A549 (cell line): ENCODE measurements around the gene GAREM1. TPM values are rescaled to one million over a fixed set of nuclear protein-coding genes. Genes with fewer than 3 reads are reported as not detected.

Experiments used
- ATAC-seq, 2 experiments: fragments of 200-7000 bp in 1 of 2; fragments of >200 bp in 1 of 2; cut with Nextera tagmentation in 1 of 2; cut with Tn5 transposase in 1 of 2; 3 replicates each; pipeline versions ENCODE4 v1.8.0 to v1.9.1; 2018 to 2020; ENCODE audit warnings: mild to moderate bottlenecking in 1 of 2, moderate library complexity in 1 of 2
- CTCF ChIA-PET: fragments of 300-600 bp; sonication (Branson Sonifier 250); formaldehyde crosslinking; extraction: SDS; loops from one replicate; lab custom pipeline; 2021; ENCODE audit warnings: antibody characterized with exemption, inconsistent platforms; lab: Yijun Ruan, JAX
- POLR2A ChIA-PET: fragments of 350-600 bp; formaldehyde crosslinking; extraction: SDS; loops from one replicate; lab custom pipeline; 2021; ENCODE audit warnings: antibody characterized with exemption, inconsistent platforms; lab: Yijun Ruan, JAX
- DNase-seq, 2 experiments: peaks; one replicate each; pipeline versions ENCODE4 v3.0.0 to v3.0.0-alpha.2; 2011 to 2016; ENCODE audit warnings: low read depth in 1 of 2, low spot score in 1 of 2
- FAIRE-seq: peaks from 2 replicates; lab custom pipeline; 2011; peaks lifted over from hg19 to GRCh38; lab: Jason Lieb, UNC
- H3K27ac ChIP-seq, 2 experiments: fragments of >200 bp; sonication (Bioruptor Twin); formaldehyde crosslinking; 3 replicates each; pipeline ENCODE4 v1.5.1; 2016 to 2017
- H3K4me1 ChIP-seq: fragments of >200 bp; sonication (Bioruptor Twin); formaldehyde crosslinking; 3 replicates; pipeline ENCODE4 v1.6.1; 2016
- H3K4me2 ChIP-seq: fragments of >200 bp; sonication (Bioruptor Twin); formaldehyde crosslinking; 3 replicates; pipeline ENCODE4 v1.6.1; 2016
- H3K4me3 ChIP-seq: fragments of >200 bp; sonication (Bioruptor Twin); formaldehyde crosslinking; 3 replicates; pipeline ENCODE4 v1.5.1; 2016
- H3K9me3 ChIP-seq: fragments of >200 bp; sonication (Bioruptor Twin); formaldehyde crosslinking; 3 replicates; pipeline ENCODE4 v1.6.1; 2016
- BHLHE40 ChIP-seq: IDR thresholded peaks from 2 replicates; pipeline ENCODE4 v1.6.1; 2012; ENCODE audit warnings: low read depth, low read length, inconsistent platforms
- CBX8 ChIP-seq: fragments of 200-600 bp; sonication (generic); IDR thresholded peaks from 2 replicates; pipeline ENCODE4 v1.6.1; 2016
- EHF ChIP-seq: fragments of 250-450 bp; sonication (Bioruptor Pico); IDR thresholded peaks from 2 replicates; pipeline ENCODE4 v1.5.0; 2020; ENCODE audit warnings: mild to moderate bottlenecking
- EHMT2 ChIP-seq: fragments of 200-600 bp; sonication (generic); IDR thresholded peaks from 2 replicates; pipeline ENCODE4 v1.6.1; 2016; ENCODE audit warnings: antibody characterized with exemption, low read depth, mild to moderate bottlenecking, moderate library complexity
- ESRRA ChIP-seq: fragments of 150-350 bp; IDR thresholded peaks from 2 replicates; pipeline ENCODE4 v1.6.1; 2014; ENCODE audit warnings: mild to moderate bottlenecking, low read length, borderline replicate concordance
- FOXS1 ChIP-seq: fragments of 250-450 bp; sonication (Bioruptor Pico); IDR thresholded peaks from 2 replicates; pipeline ENCODE4 v1.5.0; 2020; ENCODE audit warnings: mild to moderate bottlenecking, moderate library complexity
- HEYL ChIP-seq: fragments of 250-450 bp; sonication (Bioruptor Pico); IDR thresholded peaks from 2 replicates; pipeline ENCODE4 v1.8.0; 2021; ENCODE audit warnings: mild to moderate bottlenecking, moderate library complexity
- HOXA7 ChIP-seq: fragments of 250-450 bp; sonication (Bioruptor Pico); IDR thresholded peaks from 2 replicates; pipeline ENCODE4 v1.5.0; 2020; ENCODE audit warnings: mild to moderate bottlenecking, moderate library complexity
- HOXB13 ChIP-seq: fragments of 250-450 bp; sonication (Bioruptor Pico); IDR thresholded peaks from 2 replicates; pipeline ENCODE4 v1.5.0; 2020; ENCODE audit warnings: low read depth, mild to moderate bottlenecking, moderate library complexity
- KDM1A ChIP-seq: fragments of 200-600 bp; sonication (generic); IDR thresholded peaks from 2 replicates; pipeline ENCODE4 v1.6.1; 2016; ENCODE audit warnings: low read depth, mild to moderate bottlenecking
- KDM5A ChIP-seq: fragments of 200-600 bp; sonication (generic); IDR thresholded peaks from 2 replicates; pipeline ENCODE4 v1.6.1; 2016; ENCODE audit warnings: antibody characterized with exemption, mild to moderate bottlenecking
- MAFK ChIP-seq: fragments of 450-650 bp; IDR thresholded peaks from 2 replicates; pipeline ENCODE4 v1.6.1; 2014; ENCODE audit not compliant: partially characterized antibody
- MAZ ChIP-seq: fragments of 150-350 bp; IDR thresholded peaks from 2 replicates; pipeline ENCODE4 v1.6.1; 2014; ENCODE audit warnings: antibody characterized with exemption, low read depth, low read length, borderline replicate concordance
- MYC ChIP-seq: IDR thresholded peaks from 2 replicates; pipeline ENCODE4 v1.6.1; 2012; ENCODE audit warnings: mild to moderate bottlenecking, inconsistent platforms, low read length, improper control_type of control experiment, borderline replicate concordance
- NFE2L2 ChIP-seq: fragments of 150-350 bp; conservative IDR thresholded peaks from 2 replicates; pipeline ENCODE4 v1.6.1; 2014; ENCODE audit warnings: low read length
- NPAS2 ChIP-seq: fragments of 250-450 bp; sonication (Bioruptor Pico); IDR thresholded peaks from 2 replicates; pipeline ENCODE4 v1.8.0; 2022; ENCODE audit warnings: mild to moderate bottlenecking, moderate library complexity, borderline replicate concordance
- POLR2A ChIP-seq: IDR thresholded peaks from 2 replicates; pipeline ENCODE4 v1.6.1; 2012; ENCODE audit warnings: mild to moderate bottlenecking, low read length
- RNF2 ChIP-seq: fragments of 200-600 bp; sonication (generic); IDR thresholded peaks from 2 replicates; pipeline ENCODE4 v1.6.1; 2016; ENCODE audit warnings: low read depth, mild to moderate bottlenecking, antibody characterized with exemption, moderate library complexity, borderline replicate concordance
- TFCP2L1 ChIP-seq: fragments of 250-450 bp; sonication (Bioruptor Pico); IDR thresholded peaks from 2 replicates; pipeline ENCODE4 v1.5.0; 2021; ENCODE audit warnings: mild to moderate bottlenecking
- ZC3H11A ChIP-seq: fragments of 450-650 bp; IDR thresholded peaks from 2 replicates; pipeline ENCODE4 v1.6.1; 2014; ENCODE audit warnings: antibody characterized with exemption, mild to moderate bottlenecking
- ZFP36 ChIP-seq: fragments of 450-650 bp; IDR thresholded peaks from 2 replicates; pipeline ENCODE4 v1.6.1; 2014; ENCODE audit warnings: borderline replicate concordance; ENCODE audit not compliant: partially characterized antibody
- ZNF302 ChIP-seq: fragments of 250-450 bp; sonication (Bioruptor Pico); IDR thresholded peaks from 2 replicates; pipeline ENCODE4 v1.9.0; 2021; ENCODE audit warnings: inconsistent platforms, mild to moderate bottlenecking, moderate library complexity
- WGBS: methylation state at CpG from one replicate; pipeline ENCODE4 v1.1.6; 2017; ENCODE audit errors: missing lambda C conversion rate; 5-methylcytosine and 5-hydroxymethylcytosine counted together
- polyA plus RNA-seq, 4 experiments: library from polyadenylated mRNA; depleted of rRNA in 3 of 4; stranded (reverse); fragments of >200 nt; fragmentation: RNase III in 1 of 4; extraction: RNeasy Plus Mini Kit Qiagen cat#74134 plus additional on column Dnase treatment in 1 of 4; gene quantifications; 2 replicates in 3 of 4; 3 replicates in 1 of 4; pipeline ENCODE4 v1.2.3, GENCODE V29; 2011 to 2017
- TF ChIP-seq, protein P1 (sequence below): IDR thresholded peaks from 2 replicates; pipeline ENCODE4 v1.6.1; 2012
- TF ChIP-seq, protein P2 (sequence below): fragments of >200 bp; sonication (Bioruptor Twin); formaldehyde crosslinking; IDR thresholded peaks from 3 replicates; pipeline ENCODE4 v1.5.1; 2016
- TF ChIP-seq, protein P3 (sequence below): IDR thresholded peaks from 2 replicates; pipeline ENCODE4 v1.6.1; 2012

GAREM1 gene
- polyA plus RNA-seq, 2 of the 4 experiments (the other 2 are of a cell fraction) = 1.3 to 5.0 TPM

- H3K4me2 ChIP-seq = no peak overlapping the region
- no peak for FAIRE-seq
- ATAC-seq = no peak
- no peak overlapping the region for H3K27ac ChIP-seq
- no peak for DNase-seq
- H3K9me3 ChIP-seq = no peaks in the 10 kb centered on the region
- H3K4me1 ChIP-seq = no peaks in the 10 kb centered on the region
- ChIA-PET CTCF (interaction anchor here (0.6 kb wide), 1 partner anchor 8 kb away, joined by 3 read pairs; no protein-coding TSS in a partner anchor), POLR2A (no interaction called here)
- H3K4me3 ChIP-seq = no peak overlapping the region
- WGBS = 42% methylated on average over 8 of the region's 8 CpGs
- TF ChIP-seq RNF2 = no peak
- TF ChIP-seq MAZ = no peak
- no peak for TF ChIP-seq EHMT2
- no peak for TF ChIP-seq BHLHE40
- TF ChIP-seq, protein P1, sequence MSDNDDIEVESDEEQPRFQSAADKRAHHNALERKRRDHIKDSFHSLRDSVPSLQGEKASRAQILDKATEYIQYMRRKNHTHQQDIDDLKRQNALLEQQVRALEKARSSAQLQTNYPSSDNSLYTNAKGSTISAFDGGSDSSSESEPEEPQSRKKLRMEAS = no peak
- TF ChIP-seq HEYL = no peak
- TF ChIP-seq, all 56 proteins: peak for 0
Measured at GRCh38 chr18:32249147-32249929, 221.3 kb downstream of the GAREM1 start.

- no peak for DNase-seq
- Histone ChIP-seq H3K9me3 (no peaks in the 10 kb centered on the region), H3K4me2 (no peak overlapping the region), H3K27ac (no peak overlapping the region), H3K4me3 (no peak overlapping the region), H3K4me1 (no peaks in the 10 kb centered on the region)
- TF ChIP-seq EHF (no peak), MAZ (no peak), MAFK (no peak), FOXS1 (no peak), KDM1A (no peak), MYC (no peak), HOXB13 (CRISPR knock-in tag) (no peak)
- FAIRE-seq = no peak
- WGBS = 41% methylated on average over 5 of the region's 5 CpGs
- POLR2A ChIA-PET = no interaction called here
- CTCF ChIA-PET = no interaction called here
- ATAC-seq = no peak
Measured at GRCh38 chr18:32244881-32245280, 225.8 kb downstream of the GAREM1 start.

DNA sequence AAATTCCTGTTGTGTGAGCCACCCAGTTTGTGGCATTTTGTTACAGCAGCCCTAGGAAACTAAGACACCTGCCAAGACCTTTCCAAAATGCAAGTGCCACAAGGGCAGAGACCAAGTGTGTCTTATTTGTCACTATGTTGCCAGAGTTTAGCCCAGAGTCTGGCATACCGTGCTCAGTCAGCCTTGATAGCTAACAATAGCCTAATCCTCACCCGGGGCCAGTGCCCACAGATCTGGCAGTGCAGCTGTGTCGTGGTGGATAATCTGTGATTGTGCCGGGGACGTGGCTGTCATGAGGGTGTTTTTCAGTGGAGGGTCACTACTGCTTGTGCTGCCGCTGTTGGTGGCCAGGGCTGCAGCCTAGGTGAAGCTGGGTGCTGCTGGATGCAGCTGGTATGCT, 227.3 kb downstream of the GAREM1 start:
- no peak overlapping the region for H3K27ac ChIP-seq
- 0% methylated on average over 2 of the region's 6 CpGs for WGBS
- DNase-seq = no peak
- H3K9me3 ChIP-seq = no peaks in the 10 kb centered on the region
- no peak overlapping the region for H3K4me3 ChIP-seq
- no peak overlapping the region for H3K4me2 ChIP-seq
- H3K4me1 ChIP-seq = no peaks in the 10 kb centered on the region
- no peak for ATAC-seq
- TF ChIP-seq HOXA7 (no peak), HEYL (no peak), POLR2A (no peak), NFE2L2 (no peak), NPAS2 (CRISPR knock-in tag) (no peak), ESRRA (no peak), ZNF302 (CRISPR knock-in tag) (no peak), KDM5A (no peak), MAFK (no peak), MYC (no peak), ZC3H11A (no peak), ZFP36 (no peak), CBX8 (no peak), TFCP2L1 (CRISPR knock-in tag) (no peak)
- TF ChIP-seq, protein P2, sequence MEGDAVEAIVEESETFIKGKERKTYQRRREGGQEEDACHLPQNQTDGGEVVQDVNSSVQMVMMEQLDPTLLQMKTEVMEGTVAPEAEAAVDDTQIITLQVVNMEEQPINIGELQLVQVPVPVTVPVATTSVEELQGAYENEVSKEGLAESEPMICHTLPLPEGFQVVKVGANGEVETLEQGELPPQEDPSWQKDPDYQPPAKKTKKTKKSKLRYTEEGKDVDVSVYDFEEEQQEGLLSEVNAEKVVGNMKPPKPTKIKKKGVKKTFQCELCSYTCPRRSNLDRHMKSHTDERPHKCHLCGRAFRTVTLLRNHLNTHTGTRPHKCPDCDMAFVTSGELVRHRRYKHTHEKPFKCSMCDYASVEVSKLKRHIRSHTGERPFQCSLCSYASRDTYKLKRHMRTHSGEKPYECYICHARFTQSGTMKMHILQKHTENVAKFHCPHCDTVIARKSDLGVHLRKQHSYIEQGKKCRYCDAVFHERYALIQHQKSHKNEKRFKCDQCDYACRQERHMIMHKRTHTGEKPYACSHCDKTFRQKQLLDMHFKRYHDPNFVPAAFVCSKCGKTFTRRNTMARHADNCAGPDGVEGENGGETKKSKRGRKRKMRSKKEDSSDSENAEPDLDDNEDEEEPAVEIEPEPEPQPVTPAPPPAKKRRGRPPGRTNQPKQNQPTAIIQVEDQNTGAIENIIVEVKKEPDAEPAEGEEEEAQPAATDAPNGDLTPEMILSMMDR = no peak
- TF ChIP-seq, protein P3, sequence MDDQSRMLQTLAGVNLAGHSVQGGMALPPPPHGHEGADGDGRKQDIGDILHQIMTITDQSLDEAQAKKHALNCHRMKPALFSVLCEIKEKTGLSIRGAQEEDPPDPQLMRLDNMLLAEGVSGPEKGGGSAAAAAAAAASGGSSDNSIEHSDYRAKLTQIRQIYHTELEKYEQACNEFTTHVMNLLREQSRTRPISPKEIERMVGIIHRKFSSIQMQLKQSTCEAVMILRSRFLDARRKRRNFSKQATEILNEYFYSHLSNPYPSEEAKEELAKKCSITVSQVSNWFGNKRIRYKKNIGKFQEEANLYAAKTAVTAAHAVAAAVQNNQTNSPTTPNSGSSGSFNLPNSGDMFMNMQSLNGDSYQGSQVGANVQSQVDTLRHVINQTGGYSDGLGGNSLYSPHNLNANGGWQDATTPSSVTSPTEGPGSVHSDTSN = no peak
- TF ChIP-seq, all 56 proteins: peak for 0
- ChIA-PET POLR2A (no interaction called here), CTCF (interaction anchor here (0.6 kb wide), 1 partner anchor 585 kb away, joined by 3 read pairs; no protein-coding TSS in a partner anchor)
- FAIRE-seq = no peak
